Sigmoid colon (tissue), 4 donors: ENCODE results near the gene KCNQ2.

Source experiments
- CTCF ChIP-seq, 4 experiments: fragments of 450-650 bp in 3 of 4; fragments of 200-600 bp in 1 of 4; IDR thresholded peaks; one replicate each; pipeline ENCODE4 v1.5.1; 2016 to 2019; ENCODE audit warnings: antibody characterized with exemption in 4 of 4, mild to moderate bottlenecking in 3 of 4, moderate library complexity in 2 of 4
- POLR2A ChIP-seq, 2 donors: fragments of 450-650 bp; IDR thresholded peaks; one replicate each; pipeline ENCODE4 v1.6.1; 2016; ENCODE audit warnings: antibody characterized with exemption in 2 of 2, mild to moderate bottlenecking in 2 of 2, moderate library complexity in 2 of 2
- POLR2AphosphoS5 ChIP-seq, 4 donors: sonication (generic); formaldehyde crosslinking; IDR thresholded peaks; one replicate each; pipeline ENCODE4 v1.6.1; 2017; ENCODE audit warnings: antibody characterized with exemption in 4 of 4

- TF ChIP-seq POLR2AphosphoS5 (IDR thresholded peaks at IDR 0.05) (no peak), CTCF (IDR thresholded peaks at IDR 0.05) (no peak), POLR2A (IDR thresholded peaks at IDR 0.05) (no peak)
These were observed 62.5 kb downstream of the KCNQ2 start for GRCh38 chr20:63409834-63410435.
